ENCODE results near the gene DPEP2NB. TPM values are rescaled to one million over a fixed set of nuclear protein-coding genes. Genes with fewer than 3 reads are reported as not detected.

The DPEP2NB gene
- total RNA-seq, 1 experiment from 2014 or later = not detected

- TF ChIP-seq CTCF (IDR thresholded peaks at IDR 0.05 in 2 of 3, conservative IDR thresholded peaks at IDR 0.05 in 1 of 3; ENCODE audit: borderline replicate concordance in 1 of 3, insufficient read depth in 1 of 3, low read depth in 2 of 3, low read length in 2 of 3) (no peak), CBX3 (IDR thresholded peaks at IDR 0.05; ENCODE audit: low read depth) (no peak), SRF (IDR thresholded peaks at IDR 0.05; ENCODE audit: low read depth) (no peak), POLR2A (IDR thresholded peaks at IDR 0.05; ENCODE audit: borderline replicate concordance, extremely low read depth, insufficient read depth, insufficient read length) (no peak), EZH2 (IDR thresholded peaks at IDR 0.05) (no peak), POLR2AphosphoS5 (IDR thresholded peaks at IDR 0.05; ENCODE audit: low read depth, low read length) (no peak), ATF3 (IDR thresholded peaks at IDR 0.05) (no peak), TCF7L2 (IDR thresholded peaks at IDR 0.05; ENCODE audit: borderline replicate concordance, extremely low read depth, insufficient read depth, insufficient read length) (no peak), EZH2phosphoT487 (IDR thresholded peaks at IDR 0.05; ENCODE audit: borderline replicate concordance) (no peak), EGR1 (IDR thresholded peaks at IDR 0.05; ENCODE audit: low read depth) (no peak), ELF1 (IDR thresholded peaks at IDR 0.05; ENCODE audit: borderline replicate concordance, low read depth) (no peak), FOSL1 (IDR thresholded peaks at IDR 0.05; ENCODE audit: low read depth) (no peak), CEBPB (IDR thresholded peaks at IDR 0.05; ENCODE audit: low read depth) (no peak), JUND (IDR thresholded peaks at IDR 0.05) (no peak), YY1 (IDR thresholded peaks at IDR 0.05; ENCODE audit: extremely low read depth, insufficient replicate concordance, low read depth, low read length) (no peak), ZBTB33 (IDR thresholded peaks at IDR 0.05; ENCODE audit: extremely low read depth, insufficient replicate concordance, low read length) (no peak), MAX (IDR thresholded peaks at IDR 0.05) (no peak), REST (IDR thresholded peaks at IDR 0.05; ENCODE audit: low read depth) (no peak)
- H3K4me1 ChIP-seq (ENCODE audit: control insufficient read depth in 1 of 2, insufficient read depth in 2 of 2, low read length in 2 of 2) = peaks cover 21 to 47% of the 10 kb centered on the region in 2 experiments
- intact Hi-C loops (cut with micrococcal nuclease) = no loop called here
- H3K36me3 ChIP-seq (ENCODE audit: control insufficient read depth in 1 of 2, insufficient read depth in 2 of 2, low read length in 2 of 2) = peaks cover 0 to 17% of the 10 kb centered on the region in 2 experiments; a peak in 2 of 4 replicates
- H3K79me2 ChIP-seq (ENCODE audit: insufficient read depth, low read length) = peaks cover 11% of the 10 kb centered on the region
- H2AFZ ChIP-seq (ENCODE audit: low read depth, low read length, poor library complexity, severe bottlenecking) = no peak overlapping the region
- no peak overlapping the region for H3K4me3 ChIP-seq (replicated peaks in 1 of 2; ENCODE audit: low read depth in 1 of 2, low read length in 2 of 2)
- BruUV-seq (replicated peaks) = no TSS peak
- ATAC-seq = no peak
- ChIA-PET CTCF (interaction anchor here (1.4 kb wide), 1 partner anchor 8 kb away, joined by 4 read pairs; no protein-coding TSS in a partner anchor), RAD21 (ENCODE audit: low non-redundant PET in 1 of 2, low total read pairs in 2 of 2, uncharacterized antibody in 2 of 2, unreplicated experiment in 2 of 2) (no interaction called here), POLR2A (no interaction called here)
- H3K27me3 ChIP-seq (ENCODE audit: insufficient read depth, low read length) = no peaks in the 10 kb centered on the region
- H3K9me2 ChIP-seq (ENCODE audit: insufficient read depth) = no peaks in the 10 kb centered on the region
- no peaks in the 10 kb centered on the region for H4K20me1 ChIP-seq (ENCODE audit: insufficient read depth)
- no peak overlapping the region for H3K27ac ChIP-seq (ENCODE audit: low read depth, low read length)
- H3K9me3 ChIP-seq (ENCODE audit: control insufficient read depth in 1 of 2, insufficient read depth in 1 of 2, low read depth in 1 of 2, low read length in 2 of 2) = no peaks in the 10 kb centered on the region
- no peak overlapping the region for H3K4me2 ChIP-seq (ENCODE audit: low read length)
- no peak for DNase-seq (ENCODE audit: low read depth, low spot score)
- H3K9ac ChIP-seq (ENCODE audit: low read length) = no peak overlapping the region
Measured at GRCh38 chr16:68033101-68033500, 17.4 kb upstream of the DPEP2NB start.

Data from HCT116 (cell line).